ENCODE results near the gene PYCR2.
"Not testable (repeated sequence)": the region's sequence is repeated elsewhere in the genome, so short reads cannot be mapped to it uniquely, and the experiment has no call there.

Gene PYCR2

DNA sequence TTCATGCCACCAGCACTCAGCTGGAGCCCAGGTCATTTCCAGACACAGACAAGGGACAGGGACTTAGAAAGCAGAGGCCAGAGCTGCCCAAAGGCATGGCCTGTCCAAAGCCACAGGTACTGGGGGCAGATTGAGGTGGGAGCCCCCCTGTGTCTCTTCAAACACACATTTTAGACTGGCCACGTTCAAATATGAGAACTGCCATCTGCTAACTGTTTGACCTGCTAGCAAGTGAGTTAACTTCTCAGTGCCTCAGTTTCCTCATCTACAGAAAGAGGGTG is 17.8 kb upstream of the PYCR2 start:
- no peak for DNase-seq

DNA sequence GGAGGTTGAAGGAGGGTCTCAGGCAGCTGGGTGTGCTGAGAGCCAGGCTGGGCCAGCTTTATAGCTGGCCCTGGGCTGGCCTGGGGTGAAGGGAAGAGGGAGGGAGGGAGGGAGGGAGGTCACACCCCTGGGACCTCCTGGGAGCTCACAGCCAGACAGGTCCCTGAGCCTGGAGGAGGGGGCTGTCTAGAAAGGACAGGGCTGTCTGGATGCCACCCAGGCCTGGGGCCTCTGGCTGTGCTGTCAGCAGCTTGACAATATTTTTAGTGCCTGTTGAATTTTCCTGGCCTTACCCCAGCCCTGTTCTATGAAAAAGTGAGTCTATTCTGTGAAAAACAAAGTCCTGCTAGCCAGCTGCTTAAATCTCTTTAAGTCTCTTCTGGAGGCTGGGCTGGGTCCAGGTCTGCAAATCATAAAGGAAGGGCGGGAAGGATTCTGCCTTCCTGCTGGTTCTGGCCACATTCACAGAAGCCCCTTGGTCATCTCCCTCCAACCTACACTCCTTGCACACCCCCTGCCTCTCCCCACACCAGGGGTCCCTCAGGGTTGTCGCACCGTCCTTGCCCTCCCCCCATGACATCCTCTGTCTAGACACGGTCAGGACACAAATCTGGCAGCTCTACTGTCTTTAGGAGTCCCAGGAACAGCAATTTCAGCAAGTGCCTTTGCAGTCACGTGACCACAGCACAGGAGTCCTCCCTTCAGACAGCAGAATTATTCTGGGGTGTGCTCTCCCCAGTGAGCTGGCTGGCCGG is 17.3 kb upstream of the PYCR2 start, which contains the start of gene LEFTY2:
LEFTY2 (minus strand) TSS at position 34 of the 755 bp plus-strand sequence. CDS start 80 bp downstream, outside the sequence.
- no peak for DNase-seq

DNA sequence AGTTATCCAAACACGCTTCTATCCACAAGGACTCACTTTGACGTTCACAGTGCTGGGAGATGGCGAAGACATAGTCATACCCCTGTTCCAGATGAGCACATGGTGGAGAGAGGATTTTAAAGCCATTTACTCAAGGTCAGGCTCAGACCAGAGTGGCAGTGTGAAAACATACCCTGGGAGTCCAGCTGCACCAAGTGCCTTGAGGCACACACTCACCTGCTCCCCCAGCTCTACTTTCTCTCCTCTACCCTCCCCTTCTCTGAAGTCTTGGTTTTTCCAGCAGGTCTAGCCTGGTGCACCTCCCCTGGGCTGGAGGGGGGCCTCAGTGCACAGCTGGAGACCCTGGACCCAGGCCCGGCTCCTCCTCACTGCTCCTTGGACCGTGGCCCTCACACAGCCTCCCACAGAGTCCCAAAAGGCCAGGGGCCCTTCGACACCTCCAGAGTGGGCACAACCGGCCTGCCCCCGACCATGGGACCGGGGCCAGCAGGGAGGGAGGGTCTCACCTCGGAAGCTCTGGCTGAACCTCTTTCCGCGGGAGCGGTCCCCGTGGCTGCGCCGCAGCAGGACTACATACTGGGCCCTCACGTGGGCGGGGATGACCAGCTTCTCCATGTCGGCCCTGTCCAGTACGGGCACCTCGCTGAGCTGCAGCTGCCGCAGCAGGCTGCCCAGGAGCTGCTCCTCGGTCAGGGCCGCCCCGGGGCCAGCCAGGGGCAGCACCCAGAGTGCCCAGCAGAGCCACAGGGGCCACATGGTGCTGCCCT is 16.5 kb upstream of the PYCR2 start:
- no peak for DNase-seq

DNA sequence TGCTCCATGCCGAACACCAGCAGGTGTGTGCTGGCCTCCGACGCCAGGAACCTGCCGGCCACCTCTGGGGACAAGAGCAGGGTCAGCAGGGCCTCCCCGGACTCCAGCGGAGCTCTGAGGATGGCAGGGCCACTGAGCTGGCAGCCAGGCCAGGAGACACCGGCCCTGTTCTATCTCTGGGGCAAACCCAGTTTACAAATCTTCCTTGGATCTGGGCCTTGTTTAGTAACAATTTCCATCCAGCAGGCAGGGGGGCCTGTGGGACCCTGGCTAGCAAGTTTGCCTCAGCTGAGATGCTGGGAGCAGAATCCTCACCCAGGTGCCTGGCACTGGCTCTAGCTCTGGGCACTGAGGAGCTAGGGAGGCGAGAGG is 15.9 kb upstream of the PYCR2 start:
- not testable (repeated sequence) for DNase-seq

DNA sequence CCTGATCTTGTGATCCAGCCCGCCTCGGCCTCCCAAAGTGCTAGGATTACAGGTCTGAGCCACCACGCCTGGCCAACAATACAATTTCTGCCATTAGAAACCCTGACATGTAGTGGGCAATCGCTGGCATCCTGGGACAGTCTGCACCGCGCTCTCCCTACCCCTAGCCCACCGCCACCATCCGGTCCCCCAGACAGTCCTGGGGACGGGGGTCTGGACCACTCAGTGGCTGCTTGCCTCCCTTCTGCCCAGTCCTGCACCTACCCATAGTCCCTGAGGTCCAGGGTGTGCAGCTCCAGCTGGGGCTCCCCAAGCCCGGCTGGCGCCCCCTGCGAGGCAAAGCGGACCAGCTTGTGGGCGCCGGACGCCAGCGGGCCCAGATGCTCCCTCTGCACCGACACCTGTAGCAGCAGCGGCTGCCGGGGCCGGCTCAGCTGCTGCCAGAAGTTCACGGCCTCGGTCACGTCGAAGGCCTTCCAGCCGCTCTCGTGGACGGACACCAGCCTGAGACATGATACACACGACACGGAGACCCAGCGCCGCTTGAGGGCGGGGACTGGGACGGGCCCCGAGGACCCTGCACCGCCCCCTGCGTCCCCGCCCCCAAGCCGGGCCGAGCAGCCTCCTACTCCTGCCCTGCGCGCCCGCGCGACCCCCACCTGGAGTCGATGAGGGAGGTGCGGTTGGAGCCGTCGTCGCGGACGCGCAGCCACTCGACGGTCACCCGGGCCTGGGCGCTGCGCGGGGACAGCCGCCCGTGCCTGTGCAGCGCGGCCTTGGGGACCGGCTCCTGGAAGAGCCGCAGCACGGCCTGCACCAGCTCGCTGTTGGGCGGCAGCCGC is 15.3 kb upstream of the PYCR2 start:
- DNase-seq, result not testable (repeated sequence)

DNA sequence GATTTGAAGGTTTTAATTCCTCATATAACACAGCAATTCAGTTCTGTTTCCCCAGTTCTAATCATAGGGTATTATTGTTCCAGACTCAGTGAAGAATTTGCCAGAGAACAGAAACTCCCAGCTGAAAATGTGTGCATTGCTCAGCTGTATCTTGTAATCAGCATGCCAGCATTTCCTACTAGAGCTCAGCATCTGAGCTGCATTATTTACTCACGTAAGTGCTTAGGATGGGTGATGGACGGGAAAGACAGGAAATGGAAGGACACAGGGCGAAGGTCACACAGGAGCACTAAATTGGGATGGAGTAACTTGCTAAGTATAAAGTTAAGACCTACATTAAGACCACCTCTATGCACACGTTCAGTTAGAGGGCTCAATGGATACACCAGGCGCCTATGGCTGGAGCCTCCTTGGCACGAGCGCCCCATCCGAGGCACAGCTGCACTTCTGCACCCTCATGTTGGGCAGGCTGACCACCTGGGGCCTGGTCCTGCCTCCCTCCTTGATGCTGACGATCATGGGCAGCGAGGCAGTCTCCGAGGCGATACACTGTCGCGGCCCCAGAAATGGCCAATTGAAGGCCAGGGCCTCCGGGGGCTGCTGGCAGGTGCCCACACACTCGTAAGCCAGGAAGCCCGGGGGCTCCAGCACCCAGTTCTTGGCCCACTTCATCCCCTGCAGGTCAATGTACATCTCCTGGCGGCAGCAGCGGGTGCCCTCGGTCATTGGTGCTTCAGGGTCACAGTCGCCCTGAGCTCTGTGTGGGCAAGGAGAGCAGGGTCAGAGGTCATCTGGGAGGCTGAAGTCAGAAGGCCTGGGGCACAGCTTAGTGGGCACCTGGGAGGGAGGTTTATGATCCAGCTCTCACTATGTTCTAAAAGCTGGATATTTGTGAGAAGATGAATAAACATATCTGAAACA is 13.3 kb upstream of the PYCR2 start:
- no peak for DNase-seq

DNA sequence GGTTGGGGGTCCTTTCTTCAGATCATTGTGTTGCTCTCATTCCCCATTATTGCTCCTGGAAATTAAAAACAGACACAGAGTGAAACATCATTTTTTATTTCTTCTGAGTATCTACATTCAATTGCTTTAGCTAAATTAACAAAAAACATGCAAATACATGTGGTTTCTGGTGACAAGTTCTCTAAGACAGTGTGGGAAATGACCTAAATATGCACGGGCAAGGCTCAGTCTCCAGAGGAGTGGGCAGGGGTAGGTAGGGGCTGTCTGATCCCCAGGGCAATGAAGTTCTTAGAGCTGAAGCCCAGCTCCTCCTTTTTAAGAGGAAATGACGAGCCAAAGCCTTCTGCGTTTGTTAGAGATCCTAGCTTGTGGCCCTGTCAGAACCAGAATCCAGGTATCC is 12.5 kb upstream of the PYCR2 start:
- DNase-seq, result no peak

DNA sequence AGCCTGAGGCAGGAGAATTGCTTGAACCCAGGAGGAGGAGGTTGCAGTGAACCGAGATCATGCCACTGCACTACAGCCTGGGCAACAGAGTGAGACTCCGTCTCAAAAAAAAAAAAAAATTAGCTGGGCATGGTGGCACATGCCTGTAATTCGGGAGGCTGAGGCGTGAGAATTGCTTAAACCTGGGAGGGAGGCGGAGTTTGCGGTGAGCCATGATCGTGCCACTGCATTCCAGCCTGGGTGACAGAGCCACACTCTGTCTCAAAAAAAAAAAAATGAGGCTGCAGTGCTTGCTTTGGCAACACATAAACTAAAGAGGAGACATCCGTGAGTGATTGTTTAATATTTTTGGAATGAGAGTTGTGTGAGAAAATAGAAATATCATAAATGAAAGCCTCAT is 12.0 kb upstream of the PYCR2 start:
- not testable (repeated sequence) for DNase-seq

DNA sequence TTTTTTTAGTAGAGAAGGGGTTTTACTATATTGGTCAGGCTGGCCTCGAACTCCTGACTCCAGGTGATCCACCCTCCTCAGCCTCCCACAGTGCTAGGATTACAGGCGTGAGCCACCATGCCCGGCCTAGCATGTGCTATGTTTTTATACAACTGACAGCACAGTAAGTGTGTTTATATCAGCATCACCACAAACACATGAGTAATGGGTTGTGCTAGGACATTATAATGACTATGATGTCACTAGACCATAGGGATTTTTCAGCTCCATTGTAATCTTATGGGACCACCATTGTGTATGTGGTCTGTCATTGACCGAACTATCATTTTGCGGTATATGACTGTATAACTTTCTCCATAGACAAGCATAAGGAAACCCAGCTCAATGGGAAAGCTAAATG is 10.7 kb upstream of the PYCR2 start:
- DNase-seq, result no peak

DNA sequence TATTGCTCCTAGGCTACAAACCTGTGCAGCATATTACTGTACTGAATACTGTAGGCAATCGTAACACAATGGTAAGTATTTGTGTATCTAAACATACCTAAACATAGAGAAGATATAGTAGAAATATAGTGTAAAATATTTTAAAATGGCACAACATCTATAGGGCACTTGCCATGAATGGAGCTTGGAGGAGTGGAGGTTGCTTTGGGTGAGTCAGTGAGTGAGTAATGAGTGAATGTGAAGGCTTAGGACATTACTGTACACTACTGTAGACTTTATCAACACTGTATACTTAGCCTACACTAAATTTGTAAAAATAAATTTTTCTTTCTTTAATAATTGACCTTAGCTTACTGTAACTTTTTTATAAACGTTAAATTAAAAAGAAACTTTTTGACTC is 9.0 kb upstream of the PYCR2 start:
- DNase-seq, result no peak

DNA sequence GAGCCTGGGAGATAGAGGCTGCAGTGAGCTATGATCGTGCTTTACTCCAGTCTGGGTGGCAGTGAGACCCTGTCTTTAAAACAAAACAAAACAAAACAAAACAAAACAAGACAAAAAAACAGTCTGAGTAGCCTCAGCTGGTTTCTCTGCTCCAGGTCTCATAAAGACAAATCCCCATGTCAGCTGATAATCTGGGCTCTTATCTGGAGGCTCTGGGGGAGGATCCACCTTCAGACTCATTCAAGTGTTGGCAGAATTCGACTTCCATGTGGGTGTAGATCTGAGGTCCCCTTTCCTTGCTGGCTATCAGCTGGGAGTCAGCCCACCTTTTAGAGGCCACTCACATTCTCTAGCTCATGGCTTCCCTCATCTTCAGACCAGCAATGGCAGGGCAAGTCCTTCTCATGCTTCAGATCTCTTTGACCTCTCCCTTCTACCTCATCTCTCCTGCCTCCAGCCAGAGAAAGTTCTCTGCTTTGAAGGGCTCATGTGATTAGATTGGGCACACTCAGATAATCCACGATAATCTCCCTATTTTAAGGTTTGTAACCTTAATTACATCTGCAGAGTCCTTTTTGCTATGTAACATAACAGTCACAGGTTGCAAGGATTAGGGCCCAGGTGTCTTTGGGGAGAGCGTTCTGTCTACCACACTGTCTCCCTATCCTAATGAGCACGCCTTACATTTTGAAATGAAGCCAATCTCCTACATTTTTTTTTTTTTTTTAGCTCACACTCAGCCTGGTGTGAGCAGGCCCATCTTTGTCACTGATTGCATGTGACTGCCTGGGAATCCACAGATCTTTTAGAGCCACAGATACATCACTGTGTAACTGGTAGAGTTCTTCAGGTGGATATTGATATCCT is 7.5 kb upstream of the PYCR2 start:
- no peak for DNase-seq

DNA sequence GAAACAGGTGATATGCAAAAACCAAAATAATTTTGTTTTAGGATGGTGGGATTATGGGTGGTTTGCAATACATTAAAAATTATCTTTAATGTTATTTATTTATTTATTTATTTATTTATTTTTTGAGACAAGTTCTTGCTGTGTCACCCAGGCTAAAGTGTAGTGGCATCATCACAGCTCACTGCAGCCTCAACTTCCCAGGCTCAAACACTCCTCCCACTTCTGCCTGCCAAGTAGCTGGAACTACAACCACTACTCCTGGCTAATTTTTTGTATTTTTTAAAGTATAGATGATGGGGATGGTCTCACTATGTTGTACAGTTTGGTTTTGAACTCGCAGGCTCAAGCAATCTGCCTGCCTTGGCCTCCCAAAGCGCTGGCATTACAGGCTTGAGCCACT is 6.5 kb upstream of the PYCR2 start:
- DNase-seq, result no peak

DNA sequence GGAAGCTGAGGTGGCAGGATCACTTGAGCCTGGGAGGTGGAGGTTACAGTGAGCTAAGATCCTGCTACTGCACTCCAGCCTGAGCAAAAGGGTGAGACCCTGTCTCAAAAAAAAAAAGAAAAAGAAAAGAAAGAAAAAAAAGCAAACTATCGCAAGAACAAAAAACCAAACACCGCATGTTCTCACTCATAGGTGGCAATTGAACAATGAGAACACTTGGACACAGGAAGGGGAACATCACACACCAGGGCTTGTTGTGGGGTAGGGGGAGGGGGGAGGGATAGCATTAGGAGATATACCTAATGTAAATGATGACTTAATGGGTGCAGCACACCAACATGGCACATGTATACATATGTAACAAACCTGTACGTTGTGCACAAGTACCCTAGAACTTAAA is 5.4 kb upstream of the PYCR2 start:
- DNase-seq, result not testable (repeated sequence)

DNA sequence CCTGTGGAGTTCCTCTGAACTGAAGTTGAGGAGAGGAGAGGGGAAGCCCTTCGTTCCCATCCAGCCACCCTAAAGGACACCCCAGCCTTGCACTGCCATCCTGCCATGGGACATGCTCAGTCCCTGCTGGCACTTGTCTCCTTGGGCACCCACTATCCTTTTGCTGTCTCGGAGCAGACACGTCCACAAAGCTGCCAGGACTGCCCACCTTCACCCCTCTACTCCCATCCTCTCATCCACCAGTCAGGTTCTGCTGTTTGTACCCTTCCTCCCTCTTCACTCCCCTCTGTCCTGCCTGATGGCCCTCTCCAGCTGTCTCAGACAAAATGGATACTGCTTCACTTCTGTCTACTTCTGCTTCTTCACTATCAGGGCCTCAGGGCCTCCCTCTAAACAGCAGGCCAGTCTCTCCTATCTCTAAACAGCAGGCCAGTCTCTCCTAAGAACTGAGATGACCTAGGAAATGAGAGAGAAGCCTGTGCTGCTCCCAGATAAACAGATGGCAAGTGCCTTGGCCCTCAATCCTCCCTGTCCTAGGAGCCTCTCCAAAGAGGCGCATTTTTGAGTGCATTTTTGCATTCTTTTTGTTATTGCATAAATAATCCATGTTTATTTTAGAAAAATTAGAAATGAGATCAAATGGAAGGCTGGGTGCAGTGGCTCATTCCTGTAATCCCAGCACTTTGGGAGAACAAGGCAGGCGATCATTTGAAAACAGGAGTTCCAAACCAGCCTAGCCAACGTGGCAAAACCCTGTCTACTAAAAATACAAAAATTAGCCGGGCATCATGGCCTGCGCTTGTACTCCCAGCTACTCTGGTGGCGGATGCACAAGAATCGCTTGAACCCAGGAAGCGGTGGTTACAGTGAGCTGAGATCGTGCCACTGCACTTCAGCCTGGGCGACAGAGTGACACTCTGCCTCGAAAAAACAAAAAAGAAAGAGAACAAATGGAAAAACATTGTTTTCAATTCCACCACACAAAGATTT is 4.4 kb upstream of the PYCR2 start:
- DNase-seq, result peak; percentile 34

DNA sequence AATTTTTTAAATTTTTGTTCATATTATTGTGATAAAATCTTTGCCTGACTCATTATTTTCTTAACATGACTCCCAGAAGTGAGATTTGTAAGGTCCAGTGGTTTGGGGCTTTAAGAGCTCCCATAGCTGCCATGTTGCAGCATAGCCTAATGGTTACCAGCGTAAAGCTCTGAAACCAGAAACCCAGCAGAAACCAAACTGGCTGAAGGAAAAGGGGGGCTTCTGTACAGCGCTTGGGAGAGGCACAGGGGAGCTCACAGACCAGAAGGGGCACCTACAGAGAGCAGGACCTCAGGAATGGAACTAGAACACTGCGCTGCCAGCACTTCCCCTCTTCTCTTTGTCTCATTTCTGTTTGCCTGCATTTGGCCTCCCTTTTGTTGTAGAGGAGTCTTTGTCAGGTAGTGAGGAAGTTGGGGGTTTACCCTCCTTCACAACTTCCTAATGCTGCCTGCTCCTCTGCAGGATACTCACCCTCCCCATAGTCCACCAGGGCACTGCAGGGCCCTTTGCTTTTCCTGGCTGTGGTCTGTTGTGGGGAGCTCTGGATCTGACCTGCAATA is 2.6 kb upstream of the PYCR2 start:
- DNase-seq, result no peak

DNA sequence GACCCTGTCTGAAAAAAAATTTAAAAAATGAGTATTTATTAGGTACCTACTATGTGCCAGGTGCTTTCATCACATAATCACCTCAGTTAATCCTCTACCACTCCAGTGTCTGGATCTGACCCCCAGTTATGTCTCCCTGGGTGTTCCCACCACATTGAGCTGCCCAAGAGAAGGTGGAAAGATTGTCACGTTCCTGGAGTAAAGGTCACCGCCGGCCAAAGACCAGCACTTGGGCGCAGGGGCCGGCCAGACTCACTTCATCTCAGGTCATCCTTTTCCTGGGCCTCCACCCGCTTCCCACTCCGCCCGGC is 714 bp downstream of the PYCR2 start:
- DNase-seq, result no peak

DNA sequence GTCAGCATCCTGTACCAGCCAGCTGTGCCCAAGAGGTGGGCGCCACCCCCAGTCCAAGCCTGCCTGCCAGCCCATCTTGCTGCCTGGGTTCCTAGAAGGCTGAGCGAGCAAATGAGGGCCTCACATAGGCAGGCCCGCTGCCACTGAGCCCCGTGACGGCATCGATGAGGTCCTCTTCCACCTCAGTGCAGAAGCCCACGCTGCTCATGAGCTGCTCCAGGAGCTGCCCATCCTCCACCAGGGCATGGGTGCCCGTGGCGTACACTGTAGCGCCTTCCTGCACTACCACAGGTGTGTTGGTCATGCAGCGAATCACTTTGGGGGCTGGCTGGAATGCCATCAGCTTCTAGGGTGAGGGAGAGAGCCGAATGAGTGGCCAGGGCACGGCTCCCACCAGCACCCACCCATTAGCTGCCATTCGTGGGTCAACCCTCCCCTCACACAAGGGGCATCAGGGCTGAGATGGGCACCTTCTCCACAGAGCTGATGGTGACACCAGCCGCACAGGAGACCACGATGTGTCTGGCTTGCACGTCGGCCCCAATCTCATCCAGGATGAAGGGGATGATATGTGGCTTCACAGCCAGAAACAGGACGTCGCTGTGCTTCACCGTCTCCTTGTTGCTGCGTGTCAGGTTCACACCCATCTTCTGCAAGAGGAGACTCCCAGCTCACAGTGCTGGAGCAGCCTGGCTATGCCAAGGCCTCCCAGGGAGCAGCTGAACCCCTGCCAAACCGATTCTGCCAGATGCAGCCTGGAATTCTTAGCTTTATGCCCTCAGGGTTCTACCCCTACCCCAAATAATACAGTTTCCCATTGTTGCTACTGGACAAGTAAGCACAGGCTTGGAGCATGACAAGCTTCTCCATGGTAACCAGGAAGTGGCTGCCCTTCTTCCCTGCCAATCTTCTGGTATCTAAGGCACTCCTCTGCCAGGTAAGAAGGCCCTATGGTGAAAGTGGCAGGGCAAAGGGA is 2.0 kb downstream of the PYCR2 start:
- no peak for DNase-seq

DNA sequence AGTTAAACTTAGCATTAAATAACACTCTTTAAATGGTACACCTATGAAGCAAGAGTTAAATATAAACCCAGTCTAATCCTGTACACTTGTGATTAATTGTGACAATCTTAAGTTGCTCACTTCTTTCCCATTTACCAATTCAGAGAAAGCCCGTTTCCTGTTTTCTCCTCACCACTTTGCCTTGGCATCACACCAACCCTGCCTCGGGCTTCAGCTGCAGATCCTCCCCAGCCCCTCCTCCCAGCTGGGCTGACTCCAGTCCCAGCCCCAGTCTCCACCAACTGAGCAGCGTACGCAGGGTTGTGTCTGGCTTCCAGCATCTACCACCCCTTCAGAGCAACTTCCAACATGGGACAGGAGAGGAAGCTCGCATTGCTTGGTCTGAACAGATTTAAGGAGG is 4.1 kb downstream of the PYCR2 start:
- DNase-seq, result no peak

DNA sequence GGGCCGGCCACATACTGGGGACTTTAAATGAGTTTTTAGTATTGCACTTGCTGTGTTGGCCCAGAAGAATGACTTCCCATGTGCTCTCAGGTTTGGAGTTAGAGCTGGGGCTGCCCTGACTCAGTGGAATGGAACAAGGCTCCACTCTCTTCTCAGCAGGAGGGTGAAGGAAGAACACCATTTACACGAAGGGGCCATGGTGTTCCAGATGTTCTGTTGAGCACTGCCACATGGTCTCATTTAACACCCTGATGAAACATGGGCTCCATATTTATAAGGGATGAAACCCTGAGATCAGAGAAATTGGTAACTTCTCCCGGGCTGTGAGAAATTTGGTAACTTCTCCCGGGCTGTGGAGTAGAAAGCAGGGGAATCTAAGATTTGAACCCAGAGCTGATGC is 5.8 kb downstream of the PYCR2 start:
- no peak for DNase-seq
